ENCODE results near the gene VSIG2. TPM values are rescaled to one million over a fixed set of nuclear protein-coding genes. Genes with fewer than 3 reads are reported as not detected.

Gene VSIG2
- total RNA-seq, 4 donors from 2014 or later: not detected

- Histone ChIP-seq H3K27ac (no peak overlapping the region), H3K27me3 (peaks cover 0 to 6% of the 10 kb centered on the region in 2 donors), H3K36me3 (no peaks in the 10 kb centered on the region), H3K4me3 (no peak overlapping the region), H3K4me1 (peaks cover 0 to 20% (median 2%) of the 10 kb centered on the region in 4 donors), H3K9me3 (no peaks in the 10 kb centered on the region)
- TF ChIP-seq CTCF (IDR thresholded peaks at IDR 0.05) (no peak), POLR2A (IDR thresholded peaks at IDR 0.05) (no peak)
- DNase-seq: no peak
Observed at GRCh38 chr11:124753205-124753604, 1.1 kb upstream of the VSIG2 start.

GRCh38 chr11:124752471-124753102, 532 bp upstream of the VSIG2 start:
- Histone ChIP-seq H3K4me3 (no peak overlapping the region), H3K27ac (no peak overlapping the region)

GRCh38 chr11:124751391-124751740, 689 bp downstream of the VSIG2 start:
- H3K9me3 ChIP-seq: no peaks in the 10 kb centered on the region
- H3K27me3 ChIP-seq: no peaks in the 10 kb centered on the region
- no peak overlapping the region for H3K27ac ChIP-seq
- peaks cover 0 to 24% (median 0%) of the 10 kb centered on the region in 4 donors for H3K4me1 ChIP-seq
- DNase-seq: no peak
- TF ChIP-seq CTCF (IDR thresholded peaks at IDR 0.05): no peak
- TF ChIP-seq POLR2A (IDR thresholded peaks at IDR 0.05): no peak
- no peak overlapping the region for H3K4me3 ChIP-seq
- H3K36me3 ChIP-seq: no peaks in the 10 kb centered on the region

More at GRCh38 chr11:124752471-124753102, 532 bp upstream of the VSIG2 start:
- Histone ChIP-seq H3K9me3 (no peaks in the 10 kb centered on the region), H3K27me3 (peaks cover 0 to 1% of the 10 kb centered on the region in 2 donors), H3K4me1 (peaks cover 0 to 15% (median 0%) of the 10 kb centered on the region in 4 donors), H3K36me3 (no peaks in the 10 kb centered on the region)
- TF ChIP-seq POLR2A (IDR thresholded peaks at IDR 0.05) (no peak), CTCF (IDR thresholded peaks at IDR 0.05) (no peak)
- DNase-seq: no peak

- Histone ChIP-seq H3K27ac (no peak overlapping the region), H3K27me3 (no peaks in the 10 kb centered on the region)
Observed at GRCh38 chr11:124749912-124750311, 2.1 kb downstream of the VSIG2 start.

GRCh38 chr11:124748481-124749343, 3.3 kb downstream of the VSIG2 start:
- no peak for DNase-seq
- H3K27me3 ChIP-seq: no peaks in the 10 kb centered on the region
- TF ChIP-seq POLR2A (IDR thresholded peaks at IDR 0.05) (no peak), CTCF (IDR thresholded peaks at IDR 0.05) (no peak)

More at GRCh38 chr11:124749912-124750311, 2.1 kb downstream of the VSIG2 start:
- no peak for DNase-seq
- no peak overlapping the region for H3K4me3 ChIP-seq
- no peak for TF ChIP-seq POLR2A (IDR thresholded peaks at IDR 0.05)
- TF ChIP-seq CTCF (IDR thresholded peaks at IDR 0.05): no peak
- H3K4me1 ChIP-seq: peaks cover 0 to 37% (median 3%) of the 10 kb centered on the region in 4 donors
- no peaks in the 10 kb centered on the region for H3K36me3 ChIP-seq
- no peaks in the 10 kb centered on the region for H3K9me3 ChIP-seq

More at GRCh38 chr11:124748481-124749343, 3.3 kb downstream of the VSIG2 start:
- no peaks in the 10 kb centered on the region for H3K9me3 ChIP-seq
- no peaks in the 10 kb centered on the region for H3K36me3 ChIP-seq
- H3K27ac ChIP-seq: peak overlapping the region in 1 of 4 donors; percentile 7
- peaks cover 0 to 37% (median 3%) of the 10 kb centered on the region in 4 donors for H3K4me1 ChIP-seq
- H3K4me3 ChIP-seq: no peak overlapping the region
